Measurements from ENCODE around the gene CUX1.

GRCh38 chr7:101915000-101915399 lies 97.6 kb downstream of the CUX1 start:
- TF ChIP-seq SUZ12 (IDR thresholded peaks at IDR 0.05; ENCODE audit: extremely low read depth, insufficient read depth, insufficient read length) (no peak), YY1 (IDR thresholded peaks at IDR 0.05; ENCODE audit: insufficient read depth, insufficient read length) (no peak)

Data from NT2/D1 (cell line).